NCI-H1417 treated with DMSO at 0.1 percent for 48 hours (cell line): ENCODE results near the gene TWSG1.
"Not testable (repeated sequence)": the region's sequence is repeated elsewhere in the genome, so short reads cannot be mapped to it uniquely, and the experiment has no call there.

Experiments used
- DNase-seq: peaks from one replicate; lab custom pipeline; 2025; lab: John Stamatoyannopoulos, UW

The TWSG1 gene

DNA sequence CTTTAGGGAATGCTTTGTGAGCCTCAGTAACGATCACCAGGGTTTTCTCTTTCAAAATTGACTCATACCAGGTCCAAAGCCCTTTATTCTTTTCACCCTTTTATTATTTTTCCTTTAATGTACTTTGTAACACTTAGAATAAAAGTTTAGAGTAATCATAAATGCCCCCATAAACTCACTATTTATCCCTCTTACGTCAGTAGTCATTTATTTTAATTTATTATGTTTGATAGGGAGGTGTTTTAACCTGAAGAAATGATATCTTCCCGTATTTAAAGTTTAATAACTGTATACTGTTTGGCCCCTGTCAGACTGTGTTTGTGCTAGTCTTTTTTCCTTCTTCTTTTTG lies 1.1 kb downstream of the TWSG1 start:
- DNase-seq: no peak

DNA sequence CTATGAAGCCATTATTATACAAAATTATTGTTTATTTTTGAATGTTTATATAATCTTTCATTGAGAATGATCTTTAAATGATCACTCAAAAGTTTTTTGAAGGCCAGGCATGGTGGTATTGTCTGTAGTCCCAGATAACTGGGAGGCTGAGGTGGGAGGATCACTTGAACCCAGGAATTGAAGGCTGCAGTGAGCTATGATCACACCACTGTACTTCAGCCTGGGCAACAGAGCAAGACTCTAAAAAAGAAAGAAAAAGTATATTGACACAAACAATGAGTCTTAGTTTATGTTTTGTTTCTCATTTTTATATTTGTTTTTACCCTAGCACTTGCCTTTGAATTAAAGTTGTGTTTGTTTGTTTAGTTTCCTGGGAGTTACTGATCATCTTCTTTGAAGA lies 2.3 kb downstream of the TWSG1 start:
- no peak for DNase-seq

DNA sequence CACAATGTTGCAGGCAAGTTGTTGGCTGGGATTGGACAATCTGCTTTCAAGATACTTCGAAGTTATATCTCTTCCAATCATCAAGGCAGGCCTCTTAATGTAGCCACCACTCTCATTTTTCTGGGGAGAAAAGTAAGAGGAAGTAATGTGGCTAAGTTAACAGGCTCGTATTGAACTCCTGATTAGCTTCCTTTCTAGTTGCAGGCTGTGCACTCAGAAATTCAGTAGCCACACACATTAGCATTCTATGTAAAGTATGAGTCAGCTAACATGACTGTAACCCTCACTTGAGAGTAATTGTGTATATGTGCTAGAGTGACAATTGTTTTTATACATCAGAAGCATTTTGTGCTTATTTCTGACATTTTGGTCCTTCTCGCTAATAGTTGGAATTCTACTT lies 3.3 kb downstream of the TWSG1 start:
- DNase-seq: no peak

DNA sequence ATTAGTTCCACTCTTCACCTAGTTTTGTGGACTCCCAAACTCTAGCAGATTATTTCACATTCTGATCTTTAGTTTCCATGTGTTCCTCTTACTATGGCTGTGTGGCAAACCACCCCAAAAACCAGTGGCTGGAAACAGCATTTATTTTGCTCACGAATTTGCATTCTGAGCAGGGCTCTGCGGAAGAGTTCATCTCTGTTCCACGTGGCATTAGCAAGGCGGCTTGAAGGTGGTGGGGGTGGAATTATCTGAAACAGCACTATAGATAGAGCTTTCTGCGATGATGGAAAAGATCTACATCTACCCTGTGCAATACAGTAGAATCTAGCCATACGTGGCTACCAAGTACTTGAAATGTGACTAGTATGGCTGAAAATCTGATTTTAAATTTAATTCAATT lies 5.9 kb downstream of the TWSG1 start:
- DNase-seq: no peak

DNA sequence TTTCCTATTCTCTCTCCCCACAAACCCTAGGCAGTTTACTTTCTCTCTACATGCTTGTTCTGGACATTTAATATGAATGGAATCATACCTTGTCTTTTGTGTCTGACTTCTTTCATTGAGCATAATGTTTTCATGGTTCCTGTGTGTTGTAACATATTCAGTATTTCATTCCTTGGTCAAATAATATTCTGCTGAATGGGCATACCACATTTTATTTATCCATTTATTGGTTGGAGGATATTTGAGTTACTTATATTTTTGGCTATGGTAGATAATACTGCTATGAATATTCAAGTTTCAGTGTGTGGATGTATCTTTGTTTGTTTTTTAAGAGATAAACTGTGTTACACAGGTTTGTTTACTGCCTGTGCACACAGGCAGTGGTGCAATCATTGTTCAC lies 9.0 kb downstream of the TWSG1 start:
- DNase-seq: no peak

DNA sequence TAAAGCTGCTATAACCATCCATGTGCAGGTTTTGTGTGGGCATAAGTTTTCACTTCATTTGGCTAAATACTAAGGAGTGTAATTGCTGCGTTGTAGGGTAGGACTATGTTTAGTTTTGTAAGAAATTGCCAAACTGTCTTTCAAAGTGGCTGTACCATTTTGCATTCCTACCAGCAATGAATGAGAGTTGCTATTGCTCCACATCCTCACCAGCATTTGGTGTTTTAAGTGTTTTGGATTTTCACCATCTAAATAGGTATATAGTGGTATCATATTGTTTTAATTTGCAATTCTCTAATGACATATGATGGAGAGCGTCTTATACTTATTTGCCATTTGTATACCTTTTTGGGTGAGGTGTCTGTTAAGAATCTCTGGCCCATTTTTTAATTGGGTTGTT lies 12.2 kb downstream of the TWSG1 start:
- no peak for DNase-seq

DNA sequence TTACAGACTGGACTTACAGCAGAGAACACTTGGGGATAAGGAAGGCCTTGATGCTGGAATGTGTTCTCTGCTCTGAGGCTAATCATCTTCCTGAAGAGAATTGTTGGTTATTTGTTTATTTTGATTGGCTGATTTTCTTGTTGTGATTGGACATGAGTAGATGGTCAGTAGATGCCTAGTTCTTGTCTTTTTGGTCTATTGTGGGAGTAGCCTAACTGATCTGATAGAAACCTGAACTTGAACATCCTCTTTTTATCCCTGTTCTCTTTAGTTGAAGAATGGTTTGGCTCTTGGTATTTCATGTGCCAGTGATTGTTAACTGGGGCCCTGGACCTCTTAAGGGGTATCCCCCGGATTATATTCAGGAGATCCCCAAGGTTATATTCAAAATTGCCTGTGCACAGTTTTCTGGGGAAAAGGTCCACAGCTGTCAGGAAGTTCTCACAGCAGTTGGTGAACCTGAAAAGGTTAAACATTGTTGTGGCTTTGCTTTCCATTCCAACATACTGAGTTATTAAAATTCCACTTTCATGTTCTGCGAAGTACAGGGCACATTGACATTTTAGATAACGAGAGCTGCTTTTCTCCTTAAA lies 13.6 kb downstream of the TWSG1 start:
- DNase-seq: no peak

DNA sequence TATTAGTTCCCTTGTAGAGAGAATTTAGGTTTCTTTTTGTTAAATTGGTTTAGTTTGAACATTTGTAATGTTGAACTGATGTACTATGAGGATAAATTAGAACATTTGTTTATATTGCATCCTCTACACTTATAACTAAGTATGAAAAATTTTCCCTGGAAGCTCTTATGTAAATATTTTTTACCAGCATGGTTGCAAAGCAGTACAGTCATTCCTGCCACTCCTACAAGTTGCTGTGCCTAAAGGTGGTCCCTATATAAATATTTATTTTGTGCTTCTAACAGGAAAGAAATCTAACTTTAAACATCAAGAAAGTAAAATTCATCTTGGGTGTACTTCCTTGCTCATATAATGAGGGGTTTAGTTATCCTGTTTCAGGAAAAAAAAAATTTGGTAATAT lies 14.2 kb downstream of the TWSG1 start:
- no peak for DNase-seq

DNA sequence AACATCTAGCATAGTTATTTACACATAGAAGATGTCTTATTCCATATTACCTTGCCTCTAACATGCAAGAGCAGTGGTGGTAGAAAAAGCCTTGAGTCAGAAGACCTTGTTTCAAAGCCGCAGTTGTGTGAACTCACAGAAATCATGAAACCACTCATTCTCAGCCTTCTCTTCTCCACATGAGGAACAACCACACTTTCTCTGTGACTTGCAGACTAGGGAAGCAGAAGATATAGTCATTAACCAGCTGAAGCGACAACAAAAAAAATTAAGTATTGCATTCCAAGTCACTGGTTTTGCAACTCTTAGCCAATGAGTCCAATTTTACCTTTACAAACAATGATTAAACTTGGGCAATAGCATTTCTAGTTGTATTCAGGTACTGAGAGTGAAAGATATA lies 19.0 kb downstream of the TWSG1 start:
- DNase-seq: no peak

DNA sequence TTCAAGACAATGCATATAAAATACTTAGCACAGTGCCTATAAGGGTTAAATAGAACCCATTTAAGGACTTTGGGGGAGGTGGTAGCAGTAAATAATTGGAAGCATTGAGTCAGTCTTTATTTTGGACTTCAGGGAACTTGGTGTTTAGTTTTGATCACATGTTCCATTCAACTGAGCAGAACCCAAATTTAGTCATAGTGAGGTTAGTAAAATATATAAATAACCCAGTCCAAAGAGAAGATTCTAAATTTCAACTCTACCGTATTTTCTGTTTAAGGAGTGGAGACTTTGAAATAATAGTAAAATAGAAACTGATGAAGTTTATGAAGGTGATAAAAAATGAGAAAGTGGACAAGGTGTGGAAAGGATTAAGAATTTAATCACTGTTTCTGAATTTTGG lies 19.7 kb downstream of the TWSG1 start:
- no peak for DNase-seq

DNA sequence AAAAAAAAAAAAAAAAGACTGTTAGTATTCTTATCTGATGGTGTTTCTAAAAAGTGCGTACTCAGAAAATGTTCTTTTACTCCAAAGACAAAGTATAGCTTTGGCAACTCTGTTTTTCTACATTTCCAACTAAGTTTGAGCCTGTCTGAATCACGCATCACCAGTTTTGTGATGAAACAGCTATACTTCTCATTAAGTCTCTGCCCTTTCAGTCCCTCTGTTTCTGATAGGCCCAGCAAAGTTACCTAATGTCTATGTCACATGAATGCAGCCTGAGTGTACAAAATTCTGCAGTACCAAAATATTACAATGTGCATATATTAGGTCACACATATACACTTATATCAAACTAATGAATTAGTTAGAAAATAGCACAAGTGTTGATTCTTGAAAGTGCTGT lies 22.4 kb downstream of the TWSG1 start:
- DNase-seq: no peak

DNA sequence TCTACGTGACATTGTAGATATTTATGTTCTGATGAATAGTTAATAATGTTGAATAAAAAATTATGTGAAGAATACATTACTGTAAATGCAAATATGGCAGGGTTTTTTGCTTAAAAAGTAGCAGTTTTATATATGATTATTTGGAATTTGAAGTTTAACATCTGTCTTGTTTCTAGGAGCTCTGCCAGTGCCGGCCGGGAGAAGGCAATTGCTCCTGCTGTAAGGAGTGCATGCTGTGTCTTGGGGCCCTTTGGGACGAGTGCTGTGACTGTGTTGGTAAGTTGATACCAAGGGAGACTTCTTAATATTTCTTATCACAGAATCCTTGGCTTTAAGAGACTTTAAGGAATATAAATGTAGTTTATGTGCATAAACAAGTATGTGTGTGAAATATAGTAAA lies 25.2 kb downstream of the TWSG1 start:
- DNase-seq: no peak

DNA sequence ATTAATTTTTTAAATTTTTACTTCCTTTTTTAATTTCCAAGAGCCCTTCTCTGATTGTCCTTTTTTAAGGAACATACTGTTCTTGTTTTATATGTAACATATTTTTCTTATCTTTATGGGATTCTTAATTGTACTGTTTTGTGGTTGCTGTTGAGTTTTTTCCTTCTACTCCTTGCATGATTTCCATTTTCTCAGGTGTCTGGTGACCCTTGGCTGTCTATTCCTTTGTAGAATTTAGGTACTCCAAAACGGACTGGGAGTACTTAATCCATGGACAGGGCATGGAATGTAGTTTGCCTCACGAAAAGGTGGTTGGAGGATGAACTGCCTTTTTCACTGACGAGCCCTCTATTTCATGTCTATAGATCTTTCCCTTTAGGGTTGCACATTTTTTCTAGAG lies 26.6 kb downstream of the TWSG1 start:
- DNase-seq: no peak

DNA sequence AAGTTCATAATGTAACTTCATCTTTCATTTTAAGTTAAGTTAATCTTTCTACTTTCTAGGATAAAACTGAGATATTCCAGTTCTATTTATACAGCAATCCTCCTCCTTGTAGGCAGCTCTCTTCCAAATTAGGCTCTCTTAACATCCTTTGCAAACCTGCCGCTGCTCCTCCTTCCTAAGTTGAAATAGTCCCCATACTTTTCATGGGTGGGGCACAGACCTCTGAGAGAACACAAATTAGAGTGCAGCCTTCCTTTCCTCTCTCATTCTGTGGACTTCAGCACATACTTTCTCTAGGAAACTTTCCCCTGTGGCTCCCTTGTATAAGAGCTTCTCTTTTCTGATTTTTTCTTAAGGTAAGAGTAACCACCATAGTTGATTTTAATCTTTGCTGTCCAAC lies 28.3 kb downstream of the TWSG1 start:
- no peak for DNase-seq

DNA sequence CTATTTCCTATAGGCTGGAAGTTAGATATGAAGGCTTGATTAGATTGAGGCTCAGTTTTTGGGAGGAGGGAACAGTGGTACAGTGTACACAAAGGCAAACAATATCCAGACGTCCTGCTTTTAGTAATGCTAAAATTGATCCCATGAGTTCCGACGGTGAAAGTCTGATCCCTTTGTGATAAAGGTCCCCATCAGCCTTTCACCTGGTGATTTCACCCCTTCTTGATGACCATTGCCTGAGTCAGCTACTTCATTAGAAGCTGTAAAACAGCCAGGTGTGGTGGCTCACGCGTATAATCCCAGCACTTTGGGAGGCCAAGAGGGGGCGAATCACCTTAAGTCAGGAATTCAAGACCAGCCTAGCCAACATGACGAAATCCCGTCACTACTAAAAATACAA lies 29.7 kb downstream of the TWSG1 start:
- no peak for DNase-seq

DNA sequence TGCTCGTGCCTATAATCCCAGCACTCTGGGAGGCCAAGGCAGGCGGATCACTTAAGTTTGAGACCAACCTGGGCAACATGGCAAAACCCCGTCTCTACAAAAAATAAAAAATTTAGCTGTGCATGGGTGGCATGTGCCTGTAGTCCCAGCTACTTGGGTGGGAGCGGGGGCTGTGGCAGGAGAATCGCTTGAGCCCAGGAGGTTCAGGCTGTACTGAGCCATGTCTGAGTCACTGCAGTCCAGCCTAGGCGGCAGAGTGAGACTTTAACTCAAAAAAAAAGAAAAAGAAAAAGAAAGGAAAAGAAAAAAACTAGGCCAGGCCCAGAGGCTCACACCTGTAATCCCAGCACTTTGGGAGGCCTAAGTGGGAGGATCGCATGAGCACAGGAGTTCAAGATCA lies 30.8 kb downstream of the TWSG1 start:
- DNase-seq: no peak

DNA sequence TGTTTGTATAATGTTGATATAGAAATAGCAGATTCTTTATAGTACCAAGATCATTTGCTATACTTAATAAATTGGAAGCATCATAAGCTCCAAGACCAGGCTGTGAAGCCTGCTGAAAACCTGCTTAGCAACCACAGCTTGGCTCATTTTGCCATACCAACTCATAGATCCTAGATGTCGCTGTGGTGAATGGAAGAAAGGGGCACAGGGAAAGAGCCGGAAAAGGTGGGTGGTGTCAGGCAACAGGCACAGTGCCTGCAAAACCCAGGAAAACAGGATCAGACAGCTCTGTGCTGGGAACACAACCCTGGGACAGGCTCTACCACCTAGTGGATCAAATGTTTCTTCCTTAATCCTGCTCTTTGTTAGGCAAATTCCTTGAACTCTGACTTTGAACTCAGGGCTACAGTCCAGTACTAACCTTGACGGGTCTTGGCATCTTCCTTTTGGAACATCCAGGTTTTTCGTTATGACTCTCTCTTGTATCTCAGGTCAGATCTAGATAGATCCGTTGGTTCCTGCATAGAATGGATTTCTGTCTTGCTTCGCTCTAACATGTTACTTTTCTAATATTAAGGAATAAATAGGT lies 31.6 kb downstream of the TWSG1 start:
- no peak for DNase-seq

DNA sequence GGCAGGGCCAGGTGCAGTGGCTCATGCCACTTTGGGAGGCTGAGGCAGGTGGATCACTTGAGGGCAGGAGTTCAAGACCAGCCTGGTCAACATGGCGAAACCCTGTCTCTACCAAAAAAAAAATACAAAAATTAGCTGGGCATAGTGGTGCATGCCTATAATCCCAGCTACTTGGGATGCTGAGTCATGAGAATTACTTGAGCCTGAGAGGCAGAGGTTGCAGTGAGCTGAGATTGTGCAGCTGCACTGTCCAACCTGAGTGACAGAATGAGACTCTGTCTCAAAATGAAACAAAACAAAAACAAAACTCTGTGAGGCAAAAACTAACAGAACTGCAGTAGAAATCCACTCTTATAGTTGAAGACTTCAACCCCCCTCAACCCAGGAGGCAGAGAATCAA lies 38.7 kb downstream of the TWSG1 start:
- not testable (repeated sequence) for DNase-seq

DNA sequence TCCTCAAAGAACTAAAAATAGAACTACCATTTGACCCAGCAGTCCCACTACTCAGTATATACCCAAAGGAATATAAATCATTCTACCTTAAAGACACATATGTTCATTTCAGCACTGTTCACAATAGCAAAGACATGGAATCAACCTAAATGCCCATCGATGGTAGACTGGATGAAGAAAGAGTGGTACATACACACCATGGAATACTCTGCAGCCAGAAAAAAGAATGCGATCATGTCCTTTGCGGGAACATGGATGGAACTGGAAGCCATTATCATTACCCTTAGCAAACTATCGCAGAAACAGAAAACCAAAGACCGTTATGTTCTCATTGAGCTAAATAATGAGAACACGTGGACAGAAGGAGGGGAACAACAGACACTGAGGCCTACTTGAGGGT lies 44.5 kb downstream of the TWSG1 start:
- no peak for DNase-seq

DNA sequence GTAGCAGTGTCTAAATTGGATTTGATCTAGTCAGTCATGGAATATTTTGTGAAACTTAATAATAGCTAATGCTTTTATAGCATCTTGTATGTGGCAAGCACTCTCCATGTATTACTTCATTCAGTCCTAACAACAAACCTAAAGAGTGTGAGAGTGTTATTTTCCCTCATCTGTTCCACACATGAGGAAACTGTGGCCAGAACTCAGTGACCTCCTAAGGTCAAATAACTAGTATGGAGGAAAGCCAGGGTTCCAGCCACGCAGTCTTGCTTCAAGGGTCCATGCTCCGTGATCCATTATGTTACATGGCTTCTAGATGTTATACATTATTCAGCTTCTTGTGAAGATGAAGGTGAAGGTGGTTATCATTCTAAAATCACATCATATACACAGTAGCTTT lies 45.5 kb downstream of the TWSG1 start:
- DNase-seq: no peak

DNA sequence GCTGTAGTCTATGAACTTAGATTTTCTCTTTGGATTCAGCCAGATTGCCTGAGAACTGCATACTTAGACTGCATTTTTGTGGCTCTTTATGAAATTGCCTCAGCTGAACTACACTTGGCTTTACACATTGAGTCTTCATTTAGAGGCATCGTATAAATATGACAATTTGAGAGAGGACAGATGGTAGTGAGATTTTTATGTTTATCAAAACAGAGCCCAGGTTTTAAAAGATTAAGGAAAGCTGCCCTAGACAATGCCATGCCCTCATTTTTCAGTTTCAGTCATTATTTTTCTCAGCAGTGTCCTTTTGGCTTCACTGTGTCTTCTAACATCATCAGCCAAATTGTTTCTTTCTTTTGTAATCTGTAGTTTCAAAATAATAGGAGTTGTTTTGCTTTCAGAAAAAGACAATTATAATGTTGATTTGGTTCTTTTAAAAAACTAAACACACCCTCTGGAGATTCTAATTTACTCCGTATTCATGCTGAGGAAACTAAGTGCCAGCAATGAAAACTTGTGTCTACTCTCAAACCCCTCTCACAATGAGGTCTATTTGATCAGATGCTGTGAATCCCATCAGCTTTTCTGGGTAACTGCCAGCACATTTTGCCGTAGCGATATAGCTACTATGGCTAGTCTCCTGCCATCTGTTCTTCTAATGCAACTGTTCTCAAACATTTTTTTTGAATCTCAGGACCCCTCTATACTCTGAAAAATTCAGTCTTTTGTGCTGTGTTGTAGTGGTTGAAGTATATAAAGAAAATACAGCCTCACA lies 46.2 kb downstream of the TWSG1 start:
- peak; percentile 57 for DNase-seq

DNA sequence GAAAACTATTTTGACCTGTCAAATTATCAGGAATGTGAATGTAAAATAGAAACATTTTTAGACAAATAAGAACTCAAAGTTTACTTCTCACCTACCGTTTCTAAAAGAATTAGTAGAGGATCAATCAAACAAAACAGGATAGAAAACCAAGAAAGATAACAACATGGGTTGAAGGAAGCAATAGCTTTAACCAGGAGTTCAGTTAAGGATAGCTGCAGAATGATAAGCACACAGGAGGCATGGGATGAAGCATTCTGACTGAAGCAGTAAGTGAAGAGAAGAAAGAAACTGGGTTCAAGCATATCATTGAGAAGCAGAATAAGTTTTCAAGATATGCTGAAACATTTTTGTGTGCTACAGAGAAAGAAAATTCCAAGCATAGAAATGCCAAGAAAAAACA lies 52.3 kb downstream of the TWSG1 start:
- DNase-seq: no peak

DNA sequence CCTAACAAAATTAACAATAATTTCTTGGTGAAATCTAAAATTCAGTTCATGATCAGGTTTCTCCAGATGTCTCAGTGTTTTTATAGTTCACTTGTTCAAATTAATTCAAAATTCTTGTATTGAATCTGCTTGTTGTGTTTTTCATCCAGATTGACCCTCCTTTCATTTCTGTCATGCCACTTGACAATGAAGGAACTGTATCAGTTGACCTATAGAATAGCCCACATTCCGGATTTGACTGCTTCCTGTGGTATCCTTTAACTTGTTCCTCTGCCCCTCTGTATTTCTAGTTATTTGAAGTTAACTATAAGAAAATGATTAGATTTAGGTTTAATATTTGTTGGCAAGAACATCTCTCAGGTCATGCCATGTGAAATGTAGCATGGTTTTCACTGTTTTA lies 53.3 kb downstream of the TWSG1 start:
- DNase-seq: no peak

DNA sequence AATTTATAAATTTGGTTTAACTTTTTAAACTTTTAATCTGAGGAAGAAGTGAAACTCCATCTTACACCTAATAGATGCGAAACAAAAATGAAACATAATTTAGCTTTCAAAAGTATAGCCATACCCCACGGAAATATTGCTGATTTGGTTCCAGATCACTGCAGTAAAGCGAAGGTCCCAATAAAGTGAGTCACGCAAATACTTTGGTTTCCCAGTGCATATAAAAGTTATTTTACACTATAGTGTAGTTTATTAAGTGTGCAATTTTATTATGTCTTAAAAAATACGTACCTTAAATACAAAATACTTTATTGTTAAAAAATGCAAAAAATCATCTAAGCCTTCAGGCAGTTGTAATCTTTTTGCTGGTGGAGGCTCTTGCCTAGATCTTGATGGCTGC lies 55.1 kb downstream of the TWSG1 start:
- no peak for DNase-seq
